HG03060 (cell line): ENCODE data around the gene MED26.
"Not testable (repeated sequence)": the region's sequence is repeated elsewhere in the genome, so short reads cannot be mapped to it uniquely, and the experiment has no call there.

Source experiments
- ATAC-seq: cut with Tn5 transposase; IDR thresholded peaks from one replicate; pipeline ENCODE4 v1.9.1; 2021; ENCODE audit warnings: low read depth, moderate number of reproducible peaks; ENCODE audit not compliant: unreplicated experiment

Gene MED26

GRCh38 chr19:16544473-16545231, 83.4 kb downstream of the MED26 start:
- ATAC-seq, result no peak

GRCh38 chr19:16543734-16544133, 84.3 kb downstream of the MED26 start:
- not testable (repeated sequence) for ATAC-seq

GRCh38 chr19:16542910-16543472, 85.0 kb downstream of the MED26 start:
- ATAC-seq, result no peak

- ATAC-seq, result peak; percentile 53
Observed at GRCh38 chr19:16542045-16542909, 85.7 kb downstream of the MED26 start, which contains the start of gene CHERP. TSS of gene CHERP (minus strand) at chr19:16542437. CDS start at chr19:16542378, 59 bp downstream.

- no peak for ATAC-seq
Observed at GRCh38 chr19:16541526-16542044, 86.4 kb downstream of the MED26 start.

- ATAC-seq, result no peak
Observed at GRCh38 chr19:16540948-16541347, 87.1 kb downstream of the MED26 start.

GRCh38 chr19:16537111-16537510, 90.9 kb downstream of the MED26 start:
- ATAC-seq, result no peak

GRCh38 chr19:16536130-16536529, 91.9 kb downstream of the MED26 start:
- no peak for ATAC-seq

- ATAC-seq, result no peak
Observed at GRCh38 chr19:16535381-16535780, 92.6 kb downstream of the MED26 start.

GRCh38 chr19:16532440-16533234, 95.4 kb downstream of the MED26 start:
- no peak for ATAC-seq

GRCh38 chr19:16531380-16531669, 96.7 kb downstream of the MED26 start:
- no peak for ATAC-seq

- no peak for ATAC-seq
Observed at GRCh38 chr19:16530540-16531379, 97.2 kb downstream of the MED26 start.

- ATAC-seq, result no peak
Observed at GRCh38 chr19:16529466-16530144, 98.4 kb downstream of the MED26 start.

- ATAC-seq, result no peak
Observed at GRCh38 chr19:16527971-16528521, 100.0 kb downstream of the MED26 start.

- ATAC-seq, result no peak
Observed at GRCh38 chr19:16527334-16527935, 100.6 kb downstream of the MED26 start.

GRCh38 chr19:16525751-16526481, 102.1 kb downstream of the MED26 start:
- no peak for ATAC-seq

- ATAC-seq, result no peak
Observed at GRCh38 chr19:16524991-16525734, 102.8 kb downstream of the MED26 start.
